Natural killer cell (primary cell): ENCODE results near the gene BCL11B. TPM values are rescaled to one million over a fixed set of nuclear protein-coding genes. Genes with fewer than 3 reads are reported as not detected.

Experiments used
- ATAC-seq, 3 donors: fragments of 150-1000 bp in 2 of 3; fragments of 200-7000 bp in 1 of 3; cut with Tn5 transposase; 1 replicate in 1 of 3; 2 replicates in 2 of 3; pipeline ENCODE4 v1.10.0; 2021; ENCODE audit warnings: mild to moderate bottlenecking in 2 of 3, moderate library complexity in 2 of 3
- DNase-seq, 2 donors: peaks; one replicate each; pipeline versions ENCODE4 v3.0.0 to v3.0.0-alpha.2; 2013 to 2021; ENCODE audit warnings: mixed read lengths in 1 of 2
- H3K27ac ChIP-seq: one replicate; pipeline ENCODE4 v1.5.1; 2013; ENCODE audit warnings: mild to moderate bottlenecking, low read length
- H3K27me3 ChIP-seq: one replicate; pipeline ENCODE4 v1.6.1; 2013; ENCODE audit warnings: low read length; ENCODE audit not compliant: control insufficient read depth, insufficient read depth
- H3K36me3 ChIP-seq: one replicate; pipeline ENCODE4 v1.6.1; 2013; ENCODE audit warnings: low read length; ENCODE audit not compliant: control insufficient read depth, insufficient read depth
- H3K4me1 ChIP-seq: one replicate; pipeline ENCODE4 v1.6.1; 2013; ENCODE audit warnings: low read length; ENCODE audit not compliant: control insufficient read depth, insufficient read depth
- H3K4me3 ChIP-seq: one replicate; pipeline ENCODE4 v1.5.1; 2013; ENCODE audit warnings: low read length
- H3K9me3 ChIP-seq: one replicate; pipeline ENCODE4 v1.6.1; 2013; ENCODE audit warnings: low read length; ENCODE audit not compliant: control insufficient read depth, insufficient read depth
- H3K27ac Mint-ChIP-seq, 2 donors: one replicate each; pipeline ENCODE4 v1.8.0; 2022; ENCODE audit warnings: mild to moderate bottlenecking in 2 of 2, mixed read lengths in 2 of 2, moderate library complexity in 1 of 2
- H3K27me3 Mint-ChIP-seq, 2 donors: one replicate each; pipeline ENCODE4 v1.8.0; 2022; ENCODE audit warnings: low read depth in 2 of 2, mixed read lengths in 2 of 2
- H3K36me3 Mint-ChIP-seq: one replicate; pipeline ENCODE4 v1.8.0; 2022; ENCODE audit warnings: mixed read lengths
- H3K4me1 Mint-ChIP-seq, 2 donors: one replicate each; pipeline ENCODE4 v1.8.0; 2022; ENCODE audit warnings: mixed read lengths in 2 of 2
- H3K4me3 Mint-ChIP-seq: one replicate; pipeline ENCODE4 v1.8.0; 2022; ENCODE audit warnings: mild to moderate bottlenecking, moderate library complexity, mixed read lengths
- H3K9me3 Mint-ChIP-seq, 2 donors: one replicate each; pipeline ENCODE4 v1.8.0; 2022; ENCODE audit warnings: mixed read lengths in 2 of 2
- CTCF ChIP-seq: fragments of 200-600 bp; IDR thresholded peaks from one replicate; pipeline ENCODE4 v1.8.0; 2022; ENCODE audit warnings: antibody characterized with exemption
- WGBS: methylation state at CpG from one replicate; pipeline ENCODE4 v1.1.7; 2013; ENCODE audit warnings: missing lambda C conversion rate; ENCODE audit not compliant: insufficient coverage; 5-methylcytosine and 5-hydroxymethylcytosine counted together
- intact Hi-C: fragments of 100-400 bp; cut with micrococcal nuclease; formaldehyde crosslinking; loops from one replicate; pipeline ENCODE4 v1.14.2; 2022
- total RNA-seq, 4 donors: library from RNA; stranded (reverse); fragments of 120-200 nt in 1 of 4; gene quantifications; one replicate each; pipeline versions ENCODE4 v1.2.3 to v1.2.4, GENCODE V29; 2013 to 2022

The BCL11B gene
- total RNA-seq, 3 donors from 2014 or later (not counting 1 experiment from before 2014, with no cell fraction given) = 43.5 to 61.5 (median 56.2) TPM

DNA sequence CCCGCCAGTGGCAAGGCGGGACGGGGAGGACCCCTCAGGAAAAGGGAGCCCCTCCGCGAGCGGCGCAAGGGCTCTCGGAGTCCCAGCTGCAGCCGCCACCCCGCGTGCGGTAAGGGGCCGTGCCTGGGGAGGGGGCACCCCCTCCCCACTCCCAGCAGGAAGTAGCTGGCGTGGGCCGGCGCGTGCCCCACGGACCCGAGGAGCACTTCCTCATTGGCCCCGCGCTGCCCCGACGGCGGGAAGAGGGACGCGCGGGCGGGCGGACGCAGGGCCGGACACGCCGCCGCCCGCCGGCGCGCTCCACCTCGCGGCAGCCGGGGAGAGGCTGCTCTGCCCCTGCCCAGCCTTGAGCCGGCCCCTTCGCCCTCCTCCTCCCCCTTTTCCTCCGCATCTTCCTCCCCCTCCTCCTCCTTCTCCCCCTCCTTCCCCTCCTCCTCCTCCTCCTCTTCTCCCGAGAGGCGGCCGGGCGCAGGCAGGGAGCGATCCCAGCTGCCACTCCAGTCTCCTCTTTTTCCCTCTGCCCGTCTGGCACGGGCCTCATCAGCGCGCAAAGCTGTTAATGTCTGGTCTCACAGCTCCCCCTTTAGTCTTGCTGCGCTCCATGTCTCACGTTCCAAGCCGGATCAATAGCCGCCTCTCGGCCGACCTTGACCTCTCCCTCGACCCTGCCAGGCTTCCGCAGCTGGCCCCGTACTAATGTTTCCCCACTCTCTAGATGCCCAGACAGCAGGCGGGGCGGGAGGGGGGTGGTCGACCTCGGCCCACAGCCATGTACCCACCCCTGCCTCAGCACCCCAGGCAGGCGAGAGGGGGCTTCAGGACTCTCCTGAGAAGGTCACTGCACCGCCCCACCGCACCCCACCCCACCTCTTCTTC is 2.6 kb upstream of the BCL11B start:
- DNase-seq = peak; percentile 49 to 81
- Mint-ChIP-seq H3K4me3 (peak overlapping the region; percentile 91), H3K27ac (peak overlapping the region; percentile 81 to 90), H3K36me3 (peaks cover 8% of the 10 kb centered on the region), H3K27me3 (no peaks in the 10 kb centered on the region), H3K9me3 (no peaks in the 10 kb centered on the region), H3K4me1 (peaks cover 55 to 65% of the 10 kb centered on the region in 2 donors)
- Histone ChIP-seq H3K9me3 (no peaks in the 10 kb centered on the region), H3K27ac (peak overlapping the region; percentile 58), H3K4me3 (peak overlapping the region; percentile 52), H3K27me3 (no peaks in the 10 kb centered on the region), H3K4me1 (peaks cover 30% of the 10 kb centered on the region), H3K36me3 (no peaks in the 10 kb centered on the region)
- peak; percentile 22 to 33 (median 25) for ATAC-seq
- peak; percentile 14 for TF ChIP-seq CTCF
- WGBS = 2% methylated on average over 68 of the region's 69 CpGs
- intact Hi-C loops = loop anchor here (5.0 kb wide), 3 partner anchors 48 to 1567 kb away; no protein-coding TSS in a partner anchor

- H3K27ac ChIP-seq = peak overlapping the region; percentile 60
- H3K36me3 ChIP-seq = no peaks in the 10 kb centered on the region
- H3K4me1 ChIP-seq = peaks cover 31% of the 10 kb centered on the region
- H3K4me3 ChIP-seq = peak overlapping the region; percentile 52
- H3K4me3 Mint-ChIP-seq = peak overlapping the region; percentile 87
- no peaks in the 10 kb centered on the region for H3K9me3 ChIP-seq
- intact Hi-C loops = loop anchor here (2.0 to 5.0 kb wide), 4 partner anchors 13 to 1567 kb away; no protein-coding TSS in a partner anchor
- no peaks in the 10 kb centered on the region for H3K9me3 Mint-ChIP-seq
- H3K27me3 ChIP-seq = no peaks in the 10 kb centered on the region
- H3K36me3 Mint-ChIP-seq = peaks cover 8% of the 10 kb centered on the region
- DNase-seq = peak in 1 of 2 donors; percentile 45
- ATAC-seq = peak in 1 of 3 donors; percentile 2
- no peak for TF ChIP-seq CTCF
- 3% methylated on average over 34 of the region's 34 CpGs for WGBS
- H3K27ac Mint-ChIP-seq = peak overlapping the region; percentile 70 to 90
- no peaks in the 10 kb centered on the region for H3K27me3 Mint-ChIP-seq
- H3K4me1 Mint-ChIP-seq = peaks cover 60 to 71% of the 10 kb centered on the region in 2 donors
These were observed 1.9 kb upstream of the BCL11B start for GRCh38 chr14:99273766-99274345.

DNA sequence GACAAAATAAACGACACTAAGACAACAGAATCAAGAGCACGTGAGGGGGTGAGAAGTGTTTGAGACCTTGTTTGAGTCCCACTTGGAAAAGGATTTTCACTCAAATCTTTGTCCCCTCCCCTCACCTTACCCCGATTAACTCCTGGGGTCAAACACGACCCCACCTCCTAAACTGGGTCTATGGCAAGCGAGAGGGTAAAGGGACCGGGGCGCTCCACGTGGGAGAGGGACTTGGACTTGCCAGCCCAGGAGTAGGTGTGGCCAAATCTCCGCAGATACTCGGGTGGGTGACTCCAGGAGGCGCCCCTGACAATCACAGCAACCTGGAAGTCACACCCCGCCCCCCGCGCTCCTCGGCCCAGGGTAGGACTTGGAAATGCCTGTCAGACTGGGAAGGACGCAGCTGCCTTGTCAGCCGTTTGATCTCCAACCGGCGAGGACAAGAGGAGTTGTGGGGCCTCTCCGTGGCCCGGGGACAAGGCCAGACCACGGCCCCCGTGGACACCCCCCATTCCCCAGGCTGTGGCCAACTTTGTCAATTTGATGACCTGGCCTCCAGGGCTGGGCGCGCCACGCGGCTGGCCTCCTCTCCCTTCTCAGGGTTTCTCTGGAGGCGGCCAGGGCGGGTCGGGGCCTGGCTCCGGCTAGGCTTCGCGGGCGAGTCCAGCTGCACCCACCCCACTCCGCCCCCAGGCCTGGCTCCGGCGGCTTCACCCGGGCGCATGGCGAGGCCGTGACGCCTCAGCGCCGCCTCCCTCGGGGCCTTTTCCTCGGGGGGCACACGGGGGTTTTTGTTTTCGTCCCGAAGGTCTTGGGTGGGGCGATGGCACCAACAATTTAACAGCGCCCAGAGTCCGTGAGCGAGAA is 1.1 kb upstream of the BCL11B start:
- ATAC-seq = no peak
- 2% methylated on average over 51 of the region's 53 CpGs for WGBS
- no peaks in the 10 kb centered on the region for H3K27me3 Mint-ChIP-seq
- DNase-seq = peak; percentile 50 to 71
- H3K27ac Mint-ChIP-seq = peak overlapping the region; percentile 90 to 91
- intact Hi-C loops = loop anchor here (2.0 to 5.0 kb wide), 4 partner anchors 14 to 1566 kb away; no protein-coding TSS in a partner anchor
- no peaks in the 10 kb centered on the region for H3K9me3 Mint-ChIP-seq
- H3K27ac ChIP-seq = peak overlapping the region; percentile 60
- H3K4me1 Mint-ChIP-seq = peaks cover 62 to 71% of the 10 kb centered on the region in 2 donors
- H3K4me3 ChIP-seq = peak overlapping the region; percentile 52
- H3K4me3 Mint-ChIP-seq = peak overlapping the region; percentile 99
- H3K36me3 ChIP-seq = no peaks in the 10 kb centered on the region
- H3K4me1 ChIP-seq = peaks cover 38% of the 10 kb centered on the region
- no peaks in the 10 kb centered on the region for H3K9me3 ChIP-seq
- no peak for TF ChIP-seq CTCF
- H3K27me3 ChIP-seq = no peaks in the 10 kb centered on the region
- peaks cover 8% of the 10 kb centered on the region for H3K36me3 Mint-ChIP-seq
